ENCODE data around the gene CKAP2L. TPM values are rescaled to one million over a fixed set of nuclear protein-coding genes. Genes with fewer than 3 reads are reported as not detected.
"Not testable (repeated sequence)": the region's sequence is repeated elsewhere in the genome, so short reads cannot be mapped to it uniquely, and the experiment has no call there.

The CKAP2L gene
- total and polyA plus RNA-seq, 5 donors from 2014 or later: 0.43 to 3.4 (median 0.95) TPM

GRCh38 chr2:112708968-112709367 lies 55.4 kb downstream of the CKAP2L start:
- H3K4me1 ChIP-seq (ENCODE audit: control insufficient read depth, insufficient read depth, low read length, poor library complexity, severe bottlenecking): peaks cover 5% of the 10 kb centered on the region
- no peaks in the 10 kb centered on the region for H3K27me3 ChIP-seq (ENCODE audit: control insufficient read depth, insufficient read depth, low read length)
- no peak overlapping the region for H3K4me3 ChIP-seq (ENCODE audit: low read depth, low read length)
- Mint-ChIP-seq H3K27ac (no peak overlapping the region), H3K36me3 (no peaks in the 10 kb centered on the region), H3K9me3 (peaks cover 0 to 2% (median 0%) of the 10 kb centered on the region in 7 donors), H3K4me1 (peaks cover 6 to 26% (median 10%) of the 10 kb centered on the region in 4 donors), H3K27me3 (peaks cover 32% of the 10 kb centered on the region), H3K4me3 (no peak overlapping the region)
- no peaks in the 10 kb centered on the region for H3K9me3 ChIP-seq (ENCODE audit: control insufficient read depth in 2 of 2, low read length in 2 of 2)
- no peak overlapping the region for H3K27ac ChIP-seq (ENCODE audit: insufficient read depth, low read length, poor library complexity, severe bottlenecking)
- ATAC-seq (ENCODE audit: low read depth in 2 of 2) (no peak), DNase-seq (no peak)
- no peaks in the 10 kb centered on the region for H3K36me3 ChIP-seq (ENCODE audit: control insufficient read depth, insufficient read depth, low read length)

GRCh38 chr2:112706947-112707346 lies 57.5 kb downstream of the CKAP2L start:
- peaks cover 6 to 26% (median 10%) of the 10 kb centered on the region in 4 donors for H3K4me1 Mint-ChIP-seq
- H3K4me3 ChIP-seq (ENCODE audit: low read depth, low read length); H3K36me3 ChIP-seq (ENCODE audit: control insufficient read depth, insufficient read depth, low read length); ATAC-seq (ENCODE audit: low read depth in 2 of 2); H3K4me1 ChIP-seq (ENCODE audit: control insufficient read depth, insufficient read depth, low read length, poor library complexity, severe bottlenecking); H3K9me3 ChIP-seq (ENCODE audit: control insufficient read depth in 2 of 2, low read length in 2 of 2); H3K4me3 Mint-ChIP-seq; H3K36me3 Mint-ChIP-seq; H3K27ac ChIP-seq (ENCODE audit: insufficient read depth, low read length, poor library complexity, severe bottlenecking); DNase-seq; H3K27ac Mint-ChIP-seq; H3K9me3 Mint-ChIP-seq; H3K27me3 ChIP-seq (ENCODE audit: control insufficient read depth, insufficient read depth, low read length): not testable (repeated sequence)
- H3K27me3 Mint-ChIP-seq: peaks cover 33% of the 10 kb centered on the region

- Mint-ChIP-seq H3K27ac (no peak overlapping the region), H3K36me3 (no peaks in the 10 kb centered on the region), H3K4me1 (peaks cover 6 to 26% (median 10%) of the 10 kb centered on the region in 4 donors), H3K27me3 (peaks cover 31% of the 10 kb centered on the region), H3K4me3 (no peak overlapping the region), H3K9me3 (peaks cover 0 to 2% (median 0%) of the 10 kb centered on the region in 7 donors)
- DNase-seq: peak in 1 of 3 donors; percentile 77
- no peaks in the 10 kb centered on the region for H3K36me3 ChIP-seq (ENCODE audit: control insufficient read depth, insufficient read depth, low read length)
- H3K9me3 ChIP-seq (ENCODE audit: control insufficient read depth in 2 of 2, low read length in 2 of 2): no peaks in the 10 kb centered on the region
- no peaks in the 10 kb centered on the region for H3K27me3 ChIP-seq (ENCODE audit: control insufficient read depth, insufficient read depth, low read length)
- peaks cover 5% of the 10 kb centered on the region for H3K4me1 ChIP-seq (ENCODE audit: control insufficient read depth, insufficient read depth, low read length, poor library complexity, severe bottlenecking)
- peak; percentile 61 to 69 for ATAC-seq (ENCODE audit: low read depth in 2 of 2)
- H3K4me3 ChIP-seq (ENCODE audit: low read depth, low read length): no peak overlapping the region
- H3K27ac ChIP-seq (ENCODE audit: insufficient read depth, low read length, poor library complexity, severe bottlenecking): no peak overlapping the region
These were observed 58.2 kb downstream of the CKAP2L start for GRCh38 chr2:112706170-112706664.

- Histone ChIP-seq H3K27me3 (ENCODE audit: control insufficient read depth, insufficient read depth, low read length) (peaks cover 2% of the 10 kb centered on the region), H3K4me1 (ENCODE audit: control insufficient read depth, insufficient read depth, low read length, poor library complexity, severe bottlenecking) (peaks cover 5% of the 10 kb centered on the region), H3K36me3 (ENCODE audit: control insufficient read depth, insufficient read depth, low read length) (no peaks in the 10 kb centered on the region), H3K9me3 (ENCODE audit: control insufficient read depth in 2 of 2, low read length in 2 of 2) (no peaks in the 10 kb centered on the region), H3K4me3 (ENCODE audit: low read depth, low read length) (no peak overlapping the region), H3K27ac (ENCODE audit: insufficient read depth, low read length, poor library complexity, severe bottlenecking) (no peak overlapping the region)
- H3K27ac Mint-ChIP-seq: no peak overlapping the region
- H3K36me3 Mint-ChIP-seq: no peaks in the 10 kb centered on the region
- H3K4me1 Mint-ChIP-seq: peaks cover 6 to 26% (median 10%) of the 10 kb centered on the region in 4 donors
- H3K4me3 Mint-ChIP-seq: no peak overlapping the region
- H3K9me3 Mint-ChIP-seq: no peaks in the 10 kb centered on the region
- peaks cover 29% of the 10 kb centered on the region for H3K27me3 Mint-ChIP-seq
- no peak for DNase-seq
- ATAC-seq (ENCODE audit: low read depth in 2 of 2): no peak
These were observed 58.8 kb downstream of the CKAP2L start for GRCh38 chr2:112705575-112705974.

- H3K36me3 Mint-ChIP-seq: no peaks in the 10 kb centered on the region
- Histone ChIP-seq H3K36me3 (ENCODE audit: control insufficient read depth, insufficient read depth, low read length) (no peaks in the 10 kb centered on the region), H3K27ac (ENCODE audit: insufficient read depth, low read length, poor library complexity, severe bottlenecking) (no peak overlapping the region), H3K4me3 (ENCODE audit: low read depth, low read length) (no peak overlapping the region), H3K27me3 (ENCODE audit: control insufficient read depth, insufficient read depth, low read length) (peaks cover 2% of the 10 kb centered on the region), H3K9me3 (ENCODE audit: control insufficient read depth in 2 of 2, low read length in 2 of 2) (no peaks in the 10 kb centered on the region), H3K4me1 (ENCODE audit: control insufficient read depth, insufficient read depth, low read length, poor library complexity, severe bottlenecking) (no peaks in the 10 kb centered on the region)
- no peaks in the 10 kb centered on the region for H3K9me3 Mint-ChIP-seq
- DNase-seq (no peak), ATAC-seq (ENCODE audit: low read depth in 2 of 2) (no peak)
- H3K4me3 Mint-ChIP-seq: no peak overlapping the region
- H3K27me3 Mint-ChIP-seq: peaks cover 29% of the 10 kb centered on the region
- H3K27ac Mint-ChIP-seq: no peak overlapping the region
- H3K4me1 Mint-ChIP-seq: peaks cover 5 to 18% (median 7%) of the 10 kb centered on the region in 4 donors
These were observed 60.7 kb downstream of the CKAP2L start for GRCh38 chr2:112703684-112704083.

GRCh38 chr2:112701052-112701451 lies 63.4 kb downstream of the CKAP2L start:
- Mint-ChIP-seq H3K27me3 (peaks cover 32% of the 10 kb centered on the region), H3K36me3 (no peaks in the 10 kb centered on the region), H3K9me3 (no peaks in the 10 kb centered on the region), H3K27ac (no peak overlapping the region), H3K4me3 (no peak overlapping the region), H3K4me1 (peaks cover 0 to 4% (median under 1%) of the 10 kb centered on the region in 4 donors)
- no peak for DNase-seq
- Histone ChIP-seq H3K4me1 (ENCODE audit: control insufficient read depth, insufficient read depth, low read length, poor library complexity, severe bottlenecking) (no peaks in the 10 kb centered on the region), H3K9me3 (ENCODE audit: control insufficient read depth in 2 of 2, low read length in 2 of 2) (no peaks in the 10 kb centered on the region), H3K27me3 (ENCODE audit: control insufficient read depth, insufficient read depth, low read length) (peaks cover 3% of the 10 kb centered on the region), H3K4me3 (ENCODE audit: low read depth, low read length) (no peak overlapping the region), H3K27ac (ENCODE audit: insufficient read depth, low read length, poor library complexity, severe bottlenecking) (no peak overlapping the region), H3K36me3 (ENCODE audit: control insufficient read depth, insufficient read depth, low read length) (no peaks in the 10 kb centered on the region)
- no peak for ATAC-seq (ENCODE audit: low read depth in 2 of 2)

GRCh38 chr2:112699984-112700667 lies 64.3 kb downstream of the CKAP2L start:
- H3K27ac Mint-ChIP-seq: no peak overlapping the region
- no peaks in the 10 kb centered on the region for H3K36me3 Mint-ChIP-seq
- H3K9me3 ChIP-seq (ENCODE audit: control insufficient read depth in 2 of 2, low read length in 2 of 2): no peaks in the 10 kb centered on the region
- H3K36me3 ChIP-seq (ENCODE audit: control insufficient read depth, insufficient read depth, low read length): no peaks in the 10 kb centered on the region
- H3K27me3 Mint-ChIP-seq: peaks cover 31% of the 10 kb centered on the region
- H3K9me3 Mint-ChIP-seq: no peaks in the 10 kb centered on the region
- H3K4me1 Mint-ChIP-seq: peaks cover 0 to 2% (median 0%) of the 10 kb centered on the region in 4 donors
- no peaks in the 10 kb centered on the region for H3K4me1 ChIP-seq (ENCODE audit: control insufficient read depth, insufficient read depth, low read length, poor library complexity, severe bottlenecking)
- no peak for DNase-seq
- H3K4me3 Mint-ChIP-seq: no peak overlapping the region
- H3K27ac ChIP-seq (ENCODE audit: insufficient read depth, low read length, poor library complexity, severe bottlenecking): no peak overlapping the region
- H3K27me3 ChIP-seq (ENCODE audit: control insufficient read depth, insufficient read depth, low read length): peaks cover 3% of the 10 kb centered on the region
- H3K4me3 ChIP-seq (ENCODE audit: low read depth, low read length): no peak overlapping the region
- no peak for ATAC-seq (ENCODE audit: low read depth in 2 of 2)
